Measurements from ENCODE around the gene KLHL33.

- TF ChIP-seq EZH2phosphoT487 (IDR thresholded peaks at IDR 0.05; ENCODE audit: low read length) (no peak), CTCF (IDR thresholded peaks at IDR 0.05; ENCODE audit: low read length) (no peak), EZH2 (optimal IDR thresholded peaks at IDR 0.05; ENCODE audit: low read depth, low read length) (no peak)
These were observed 55.3 kb downstream of the KLHL33 start for GRCh38 chr14:20380681-20381080.

Data from MM.1S (cell line).